Activated effector memory CD4-positive, alpha-beta T cell treated with anti-CD3 and anti-CD28 coated beads, Interleukin-2, amount 50 U/mL, for 16 hours (primary cell): ENCODE data around the gene FMN2.
"Not testable (repeated sequence)": the region's sequence is repeated elsewhere in the genome, so short reads cannot be mapped to it uniquely, and the experiment has no call there.

Source experiments
- DNase-seq: peaks from one replicate; pipeline ENCODE4 v3.0.0-alpha.2; 2020

The FMN2 gene

DNA sequence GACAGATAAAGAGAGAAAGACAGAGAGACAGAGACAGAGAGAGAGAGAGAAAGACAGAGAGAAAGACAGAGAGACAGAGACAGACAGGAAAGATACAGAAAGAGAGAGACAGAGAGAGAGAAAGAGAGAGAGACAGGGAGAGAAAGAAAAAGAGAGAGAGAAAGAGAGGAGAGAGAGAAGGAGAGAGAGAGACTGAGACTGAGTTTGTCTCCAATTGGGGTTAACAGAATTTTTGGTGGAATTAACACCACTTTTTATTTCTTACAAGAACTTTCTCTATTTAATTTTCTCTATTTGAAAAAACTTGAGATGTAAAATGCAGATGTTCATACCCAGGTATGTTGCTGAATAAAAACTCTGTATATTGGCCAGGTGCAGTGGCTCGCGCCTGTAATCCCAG, 56.6 kb downstream of the FMN2 start:
- DNase-seq, result no peak

DNA sequence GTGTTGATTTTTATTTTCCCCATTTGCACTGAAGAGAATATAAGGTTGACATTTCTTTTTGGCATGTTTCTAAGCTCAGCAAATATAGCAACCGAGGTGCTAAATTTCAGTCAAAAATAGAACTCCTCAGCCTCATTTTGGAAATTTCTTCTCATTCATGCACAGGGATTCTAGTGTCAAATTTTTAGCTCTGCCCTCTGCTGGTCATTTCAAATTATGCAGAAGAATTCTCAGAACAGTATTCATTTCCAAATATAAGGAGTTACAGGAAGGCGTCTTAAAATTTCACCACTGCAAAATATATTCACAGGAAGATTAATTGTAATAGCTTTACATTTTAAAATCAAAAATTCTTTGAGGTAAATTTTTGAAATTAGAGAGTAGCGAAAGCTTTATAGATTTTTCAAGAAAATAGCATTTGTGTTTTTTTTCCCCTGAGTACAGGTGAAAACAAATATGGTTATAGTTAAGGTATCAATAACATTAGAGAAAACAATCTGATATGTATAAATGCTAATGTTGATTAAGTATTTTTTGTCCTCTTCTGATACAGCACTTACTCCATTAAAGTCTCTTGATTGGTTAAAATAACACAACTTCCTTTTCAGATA, 57.9 kb downstream of the FMN2 start:
- DNase-seq, result no peak

DNA sequence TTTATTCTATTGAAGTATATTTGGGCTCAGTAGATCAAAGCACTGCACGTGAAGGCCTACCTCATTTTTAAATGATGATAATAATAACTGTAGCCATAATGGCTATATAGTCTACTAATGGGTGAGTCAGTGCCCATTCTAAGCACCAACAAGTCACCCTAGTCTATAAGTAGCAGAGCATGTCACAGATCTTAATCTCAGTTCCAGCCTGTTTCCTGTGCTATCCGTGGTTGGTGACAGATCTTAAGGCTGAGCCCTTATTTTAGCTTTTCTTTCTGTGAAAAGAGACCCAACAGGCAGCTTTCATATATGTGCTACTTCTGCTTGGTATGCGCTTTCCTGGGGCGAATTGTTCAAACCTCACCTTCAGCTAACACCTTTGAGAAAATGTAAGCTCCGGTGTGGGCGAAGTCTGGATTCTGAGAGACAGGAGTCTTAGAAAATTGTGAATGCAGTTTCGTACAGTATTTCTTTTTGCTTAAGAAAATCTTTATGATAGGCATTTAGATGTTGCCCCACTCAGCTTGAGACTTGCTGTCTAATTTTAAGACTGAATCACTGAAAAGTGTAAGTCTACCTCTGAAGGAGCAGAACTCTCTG, 59.6 kb downstream of the FMN2 start:
- DNase-seq, result no peak

DNA sequence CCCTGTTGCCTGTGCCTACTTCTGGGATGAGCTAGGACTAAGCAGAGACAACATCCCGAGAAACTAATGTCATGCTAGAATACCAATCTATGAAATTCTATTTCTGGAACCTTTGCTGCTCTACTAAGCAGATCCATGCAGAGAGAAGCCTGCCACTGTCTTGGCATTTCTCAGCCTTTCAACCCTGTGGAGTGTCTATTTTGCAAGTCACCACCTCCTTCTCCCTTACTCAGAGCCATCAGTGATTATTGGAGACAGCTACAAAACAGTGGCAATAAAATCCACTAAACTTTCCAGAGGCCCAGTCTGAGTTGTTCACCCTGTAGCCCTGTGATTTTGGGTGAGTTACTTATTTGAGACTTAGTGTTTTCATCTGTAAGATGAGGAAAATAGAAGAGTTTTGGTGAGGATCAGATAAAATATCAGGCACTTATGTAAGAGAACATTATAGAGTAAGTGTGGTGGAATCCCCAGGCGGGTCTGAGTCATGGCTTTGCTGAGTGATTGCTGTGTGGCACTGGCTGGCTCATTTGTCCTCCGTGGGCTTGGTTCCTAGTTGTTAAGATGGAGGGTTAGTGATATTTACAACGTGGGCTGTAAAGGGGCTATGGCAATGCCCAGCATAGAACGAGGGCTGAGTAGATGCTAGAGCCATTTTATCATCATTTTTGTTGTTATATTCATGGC, 61.1 kb downstream of the FMN2 start:
- no peak for DNase-seq

DNA sequence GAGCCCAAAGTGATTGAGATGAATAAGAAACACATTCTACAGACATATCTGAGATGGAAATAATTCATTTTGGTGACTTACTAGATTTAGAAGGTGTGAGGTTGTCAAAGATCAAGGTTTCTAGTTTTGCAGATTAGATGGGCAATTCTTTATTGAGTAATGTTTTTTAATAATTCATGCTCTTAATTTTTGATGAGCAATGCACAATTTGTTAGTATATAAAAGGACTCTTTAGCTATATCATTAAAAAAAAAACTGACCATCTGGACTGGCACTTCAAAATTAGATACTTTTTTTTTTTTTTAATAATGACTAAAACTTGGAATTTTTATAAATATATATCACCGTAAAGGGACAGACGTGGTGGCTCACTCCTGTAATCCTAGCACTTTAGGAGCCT, 63.9 kb downstream of the FMN2 start:
- DNase-seq, result no peak

DNA sequence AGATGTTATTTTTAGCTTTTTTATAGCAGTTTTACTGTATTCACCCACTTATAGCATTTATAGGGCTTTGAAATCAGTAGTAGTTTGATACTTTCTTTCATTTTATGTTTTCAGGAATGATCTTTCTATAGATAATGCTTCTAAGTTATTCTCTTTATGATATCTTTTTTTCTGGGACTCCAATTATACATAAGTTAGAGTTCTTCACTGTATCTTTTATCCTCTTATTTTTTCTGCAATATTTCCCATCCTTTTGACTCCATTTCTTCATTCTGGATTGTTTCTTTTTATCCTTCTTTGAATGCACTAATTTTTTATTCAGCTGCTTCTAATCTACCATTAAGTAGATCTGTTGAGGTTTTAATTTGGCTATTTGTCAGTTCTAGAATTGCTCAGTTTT, 73.1 kb downstream of the FMN2 start:
- DNase-seq, result no peak

DNA sequence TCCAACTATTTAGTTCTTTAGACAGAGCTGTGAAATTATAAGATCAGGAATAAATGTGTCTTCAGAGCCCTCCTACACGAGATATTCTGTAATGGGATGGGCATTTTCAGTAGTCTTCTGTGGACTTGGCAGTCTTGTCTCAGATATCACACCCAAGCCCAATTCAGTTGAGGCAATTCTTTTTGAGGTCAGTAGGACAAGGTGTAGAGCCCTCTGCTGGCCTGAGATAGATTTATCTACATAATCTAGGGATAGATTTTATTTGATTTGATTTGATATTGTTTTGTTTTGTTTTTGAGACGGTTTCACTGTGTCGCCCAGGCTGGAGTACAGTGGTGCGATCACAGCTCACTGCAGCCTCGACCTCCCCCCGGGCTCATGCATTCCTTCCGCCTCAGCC, 77.5 kb downstream of the FMN2 start:
- DNase-seq, result no peak

DNA sequence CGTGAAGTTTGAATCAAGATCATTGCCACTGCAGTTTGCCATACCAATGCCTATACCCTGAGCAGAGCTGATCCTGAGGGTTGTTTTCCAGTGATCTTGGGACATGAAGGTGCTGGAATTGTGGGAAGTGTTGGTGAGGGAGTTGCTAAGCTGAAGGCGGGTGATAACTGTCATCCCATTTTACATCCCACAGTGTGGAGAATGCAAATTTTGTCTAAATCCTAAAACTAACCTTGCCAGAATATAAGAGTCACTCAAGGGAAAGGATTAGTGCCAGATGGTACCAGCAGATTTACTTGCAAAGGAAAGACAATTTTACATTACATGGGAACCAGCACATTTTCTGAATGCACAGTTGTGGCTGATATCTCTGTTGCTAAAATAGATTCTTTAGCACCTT, 78.6 kb downstream of the FMN2 start:
- DNase-seq, result no peak

DNA sequence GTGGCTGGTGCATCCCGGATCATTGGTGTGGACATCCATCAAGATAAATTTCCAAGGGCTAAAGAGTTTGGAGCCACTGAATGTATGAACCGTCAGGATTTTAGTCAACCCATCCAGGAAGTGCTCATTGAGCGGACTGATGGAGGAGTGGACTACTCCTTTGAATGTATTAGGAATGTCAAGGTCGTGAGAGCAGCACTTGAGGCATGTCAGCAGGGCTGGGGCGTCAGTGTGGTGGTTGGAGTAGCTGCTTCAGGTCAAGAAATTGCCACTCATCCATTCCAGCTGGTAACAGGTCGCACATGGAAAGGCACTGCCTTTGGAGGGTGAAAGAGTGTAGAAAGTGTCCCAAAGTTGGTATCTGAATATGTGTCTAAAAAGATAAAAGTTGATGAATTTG, 79.1 kb downstream of the FMN2 start:
- no peak for DNase-seq

DNA sequence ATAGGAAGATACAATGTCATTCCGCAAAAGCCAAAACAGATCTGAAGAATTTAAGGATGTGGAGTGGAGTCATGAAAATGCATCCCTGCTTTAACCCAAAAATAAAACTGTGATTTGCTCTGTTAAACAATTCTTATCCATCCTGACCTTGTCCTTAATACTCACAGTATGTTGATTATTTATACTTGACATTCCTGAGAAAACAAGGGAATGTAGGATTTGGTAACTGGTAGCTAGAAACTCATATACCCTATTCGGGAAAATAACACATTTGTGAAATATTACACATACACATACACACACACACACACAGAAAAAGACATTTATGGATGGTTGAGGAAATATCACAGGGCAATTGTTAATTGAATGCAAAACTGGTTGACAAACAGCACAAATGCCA, 80.2 kb downstream of the FMN2 start:
- DNase-seq, result no peak

DNA sequence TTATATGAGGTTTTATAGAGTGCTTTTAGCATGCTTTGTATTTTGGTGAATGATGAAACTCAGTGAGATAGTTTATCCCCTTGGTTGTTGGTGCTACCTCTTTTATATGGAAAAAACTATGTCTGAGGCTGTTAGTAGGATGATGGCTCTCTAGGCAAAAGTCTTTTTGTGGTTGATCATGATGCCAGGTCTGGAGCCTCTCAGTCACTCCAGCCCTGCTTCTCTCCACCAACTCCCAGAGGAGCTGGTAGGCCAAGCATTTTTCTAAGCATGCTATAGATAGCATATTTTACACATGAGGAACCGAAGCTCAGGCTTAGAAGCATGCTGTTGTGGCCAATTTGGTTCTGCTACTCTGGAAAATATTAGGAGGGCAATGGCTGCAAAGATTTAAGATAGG, 82.2 kb downstream of the FMN2 start:
- no peak for DNase-seq

DNA sequence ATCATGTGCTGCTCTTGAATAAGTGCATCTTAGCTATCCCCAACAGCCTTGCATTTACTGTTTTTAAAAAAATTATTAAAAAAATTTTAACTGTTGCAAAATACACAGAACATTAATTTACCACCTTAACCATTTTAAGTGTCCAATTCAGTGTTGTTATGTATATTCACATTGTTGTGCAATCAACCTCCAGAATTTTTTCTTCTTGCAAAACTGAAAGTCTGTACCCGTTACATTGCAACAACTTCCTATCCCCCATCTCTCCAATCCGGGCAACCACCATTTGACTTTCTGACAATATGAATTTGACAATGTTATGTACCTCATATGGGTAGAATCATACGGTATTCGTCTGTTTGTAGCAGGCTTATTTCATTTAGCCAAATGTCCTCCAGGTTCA, 83.1 kb downstream of the FMN2 start:
- DNase-seq, result no peak

DNA sequence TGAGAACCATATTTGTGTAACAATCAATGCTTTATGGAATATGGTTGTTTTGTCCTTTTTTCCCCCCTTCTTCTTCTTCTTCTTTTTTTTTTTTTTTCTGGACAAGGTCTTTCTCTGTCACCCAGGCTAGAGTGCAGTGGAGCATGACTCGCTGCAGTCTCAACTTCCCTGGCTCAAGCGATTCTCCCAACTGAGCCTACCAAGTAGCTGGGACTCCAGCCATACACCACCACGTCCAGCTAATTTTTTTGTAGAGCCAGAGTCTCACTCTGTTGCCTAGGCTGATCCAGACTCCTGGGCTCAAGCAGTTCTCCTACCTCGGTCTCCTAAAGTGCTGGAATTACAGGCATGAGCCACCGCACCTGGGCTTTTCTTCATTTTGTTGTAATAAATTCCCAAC, 86.7 kb downstream of the FMN2 start:
- no peak for DNase-seq

DNA sequence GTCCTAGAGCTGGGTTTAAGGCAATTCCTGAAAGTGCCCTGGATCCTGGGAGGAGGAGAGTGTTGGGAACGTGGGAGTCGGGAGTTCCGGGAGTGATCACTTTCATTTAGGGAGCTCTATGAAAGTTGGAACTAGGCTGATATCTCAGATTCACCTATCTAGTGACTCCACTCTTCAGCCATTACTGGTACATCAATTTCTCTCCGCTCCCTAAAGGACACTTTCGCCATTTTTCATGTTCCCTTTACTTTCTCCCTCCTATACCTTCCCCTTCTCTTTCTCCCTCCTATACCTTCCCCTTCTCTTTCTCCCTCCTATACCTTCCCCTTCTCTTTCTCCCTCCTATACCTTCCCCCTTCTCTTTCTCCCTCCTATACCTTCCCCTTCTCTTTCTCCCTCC, 93.0 kb downstream of the FMN2 start:
- DNase-seq, result not testable (repeated sequence)

DNA sequence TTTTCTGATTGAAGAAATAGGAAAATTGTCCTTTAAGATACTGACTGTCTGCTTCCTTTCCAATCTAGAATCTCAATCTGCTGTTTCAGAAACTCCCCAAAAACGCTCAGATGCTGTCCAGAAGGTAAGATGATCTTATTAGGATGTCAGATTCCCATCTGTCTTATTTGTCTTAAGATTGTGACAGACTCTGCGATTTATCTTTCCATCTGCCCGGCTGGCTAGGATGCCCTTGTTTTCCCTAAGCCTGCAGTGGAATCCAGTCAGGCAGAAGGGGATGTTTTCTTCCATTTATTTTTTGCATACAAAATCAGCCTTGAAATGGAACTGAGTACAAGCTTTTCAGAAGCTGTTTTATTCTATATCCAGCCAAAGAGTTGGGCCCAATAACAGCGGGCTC, 96.5 kb downstream of the FMN2 start:
- no peak for DNase-seq

DNA sequence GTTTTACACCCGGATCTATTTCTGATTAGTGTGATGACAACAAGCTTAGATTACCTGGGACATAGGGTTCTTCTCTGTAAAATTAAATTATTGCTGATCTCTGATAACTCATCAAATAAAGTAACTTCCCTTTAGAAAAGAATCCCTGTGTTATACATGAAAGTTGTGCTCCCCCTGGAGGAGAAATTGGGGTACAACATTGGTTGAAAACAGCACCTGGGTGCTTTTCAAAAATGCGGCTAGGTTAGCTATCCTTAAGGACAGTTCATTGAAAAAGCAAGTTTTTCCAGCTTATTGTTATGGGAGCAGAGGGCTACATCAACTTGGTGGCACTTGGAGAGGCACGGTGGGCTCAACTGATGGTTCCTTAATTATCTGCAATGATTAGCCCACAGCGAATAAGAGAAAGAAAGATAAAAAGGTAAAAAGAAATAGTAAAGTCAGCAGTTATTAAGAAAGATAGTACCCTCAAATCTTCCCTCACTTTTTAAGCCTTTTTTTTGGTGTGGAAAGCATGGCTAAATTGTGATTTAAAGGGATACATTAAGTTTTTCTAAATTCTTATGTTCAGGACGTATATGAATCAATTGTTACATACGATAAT, 97.8 kb downstream of the FMN2 start:
- no peak for DNase-seq

DNA sequence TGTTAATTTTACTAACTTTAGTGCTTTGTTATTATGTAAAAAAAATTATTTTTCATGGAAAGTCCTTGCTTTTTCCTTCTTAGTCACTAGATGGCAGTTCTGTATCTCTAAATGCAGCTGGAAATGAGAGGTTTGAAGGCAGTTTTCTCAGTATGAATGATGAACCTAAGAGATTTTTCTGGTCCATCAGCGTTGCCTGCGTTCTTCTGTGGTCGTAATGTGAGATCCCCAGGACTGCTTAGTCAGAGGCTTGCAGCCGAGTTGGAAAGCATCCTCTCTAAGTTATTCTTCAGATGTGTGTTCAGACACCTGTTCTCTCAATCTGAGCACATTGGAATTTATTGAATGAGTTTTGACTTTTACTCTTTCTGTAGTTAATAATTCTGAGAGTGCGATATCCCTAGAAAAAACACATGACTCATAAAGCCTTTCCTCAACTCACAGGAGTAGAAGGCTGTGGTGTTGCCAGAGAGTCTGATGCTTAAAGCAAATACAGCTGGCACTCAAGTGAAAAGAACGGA, 99.3 kb downstream of the FMN2 start:
- no peak for DNase-seq

DNA sequence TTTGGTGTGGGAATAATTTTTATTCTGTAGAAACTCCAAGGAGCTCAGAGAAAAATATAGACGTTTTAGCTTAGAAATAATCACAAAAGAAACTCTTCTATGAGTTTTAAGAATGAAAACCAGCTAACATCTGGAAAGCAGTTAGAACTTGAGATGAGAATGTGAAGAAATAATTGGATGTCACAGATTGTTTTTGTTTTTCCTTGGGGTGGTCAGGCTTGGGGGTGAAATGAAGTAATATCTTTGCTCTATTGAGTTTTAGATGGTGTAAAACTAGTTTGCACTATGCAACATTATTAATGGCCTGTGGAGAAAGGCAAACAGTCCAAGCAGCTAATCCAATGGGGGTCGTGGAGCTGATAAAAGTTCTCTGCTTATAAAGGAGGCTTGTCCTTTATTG, 101.2 kb downstream of the FMN2 start:
- no peak for DNase-seq

DNA sequence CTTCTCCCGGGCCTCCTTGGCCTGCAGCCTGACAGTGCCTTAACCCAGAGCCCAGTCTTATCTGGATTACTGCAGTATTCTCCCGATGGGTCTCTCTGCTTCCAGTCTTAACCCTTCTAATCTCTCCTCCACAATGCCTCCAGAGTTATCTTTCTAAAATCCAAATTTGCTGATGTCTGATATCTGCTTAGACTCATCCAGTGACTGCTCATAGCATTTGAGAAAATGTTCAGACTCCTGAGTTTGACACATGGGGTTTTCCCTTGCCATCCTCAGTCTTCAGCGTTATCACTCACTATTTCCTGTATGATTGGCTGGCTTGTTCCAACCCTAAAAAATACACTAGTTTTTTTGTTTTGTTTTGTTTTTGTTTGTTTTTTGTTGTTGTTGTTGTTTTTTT, 102.0 kb downstream of the FMN2 start:
- no peak for DNase-seq

DNA sequence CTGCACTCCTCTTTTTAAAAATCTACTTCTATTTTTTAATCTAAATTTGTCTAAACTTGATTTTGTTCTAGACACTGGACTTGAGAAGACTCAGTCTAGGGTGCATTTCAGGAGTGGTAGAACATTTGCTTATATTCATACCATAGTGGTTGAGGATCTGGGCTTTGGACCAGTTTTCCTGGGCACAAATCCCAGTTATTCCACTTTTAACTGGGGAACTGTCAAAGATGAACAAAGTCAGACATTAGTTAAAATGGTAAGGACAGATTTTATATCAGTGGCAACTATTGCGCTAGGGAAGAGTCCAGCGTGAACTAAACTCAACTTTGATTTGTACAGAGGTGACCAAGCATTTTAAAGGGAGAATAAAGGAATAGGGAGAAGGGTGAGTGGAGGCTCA, 102.4 kb downstream of the FMN2 start:
- no peak for DNase-seq

DNA sequence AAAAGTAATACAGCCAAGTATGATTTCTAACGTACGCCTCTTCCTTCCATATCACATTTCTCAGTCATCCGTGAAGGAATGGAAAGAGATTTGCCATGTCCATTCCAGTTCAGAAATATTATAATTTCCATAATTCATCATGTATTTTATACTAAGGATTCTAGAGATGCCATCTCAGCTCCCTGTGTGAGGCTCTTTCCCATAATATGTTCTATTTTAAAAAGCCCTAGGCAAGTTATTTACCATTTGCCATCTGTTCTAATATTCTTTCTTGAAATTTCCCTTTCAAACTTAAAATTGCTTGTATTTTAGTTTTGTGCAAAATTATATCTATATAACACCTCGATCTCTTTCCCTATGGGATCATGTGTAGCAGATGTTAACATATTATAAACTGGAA, 106.7 kb downstream of the FMN2 start:
- DNase-seq, result no peak

DNA sequence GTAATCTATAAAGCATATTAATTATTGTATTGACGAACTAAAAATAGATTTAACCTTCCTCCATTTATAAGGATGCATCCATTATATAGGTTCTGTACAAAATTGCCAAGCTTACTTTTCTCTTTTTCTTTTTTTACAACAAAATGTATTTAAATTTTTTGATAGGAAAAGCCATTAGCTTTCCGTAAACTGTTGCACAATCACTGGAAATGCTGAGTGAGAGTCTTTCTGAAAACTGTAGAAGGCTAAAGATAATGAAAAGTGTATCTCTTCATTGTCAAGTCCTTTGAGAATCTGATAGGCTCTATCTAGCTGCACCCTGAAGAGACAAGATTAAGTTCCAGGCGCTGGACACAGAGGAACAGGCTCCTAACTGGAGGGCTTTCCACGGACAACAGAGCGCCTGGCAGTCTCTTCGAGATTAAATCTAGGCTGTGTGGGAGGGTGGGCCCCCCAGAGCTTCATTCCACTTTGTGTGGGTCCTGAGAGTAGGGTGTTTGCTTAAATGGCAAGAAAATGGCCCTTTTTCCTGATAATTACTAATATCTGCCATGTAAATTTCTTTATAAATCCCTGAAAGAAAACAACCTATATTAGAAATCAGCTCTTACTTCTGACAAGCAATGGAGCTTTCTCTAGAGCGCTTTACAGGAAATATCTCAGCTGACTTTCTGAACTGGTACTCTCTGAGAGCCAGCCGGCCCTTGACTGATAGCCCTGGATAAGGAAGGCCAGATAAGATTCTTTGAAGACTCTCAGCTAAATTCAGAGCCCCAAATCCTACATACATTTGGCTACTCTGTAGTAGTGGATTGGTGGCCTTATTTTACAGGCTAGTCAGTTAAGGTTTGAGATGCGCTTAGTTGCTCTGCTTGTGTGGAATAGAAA, 108.3 kb downstream of the FMN2 start:
- no peak for DNase-seq

DNA sequence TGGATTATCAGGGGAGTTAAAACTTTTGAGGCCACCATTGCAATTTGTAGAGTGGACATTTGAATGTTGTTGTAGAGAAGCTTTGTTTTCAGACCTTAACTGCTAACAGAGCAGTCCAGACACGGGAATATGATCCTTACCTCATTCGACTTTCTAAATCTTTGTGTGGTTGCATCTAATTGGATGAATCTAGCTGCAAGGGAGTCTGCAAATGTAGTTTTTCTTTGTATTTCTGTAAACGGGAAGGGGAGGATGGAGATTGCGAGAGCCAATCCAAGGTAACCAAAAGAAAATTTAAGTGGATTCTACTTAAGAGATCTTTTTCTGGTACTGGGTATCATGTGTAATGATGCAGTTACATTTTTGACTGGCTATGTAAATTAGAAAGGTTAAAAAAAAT, 110.2 kb downstream of the FMN2 start:
- no peak for DNase-seq
